Panc1 (cell line): ENCODE measurements around the gene MIPOL1. TPM values are rescaled to one million over a fixed set of nuclear protein-coding genes. Genes with fewer than 3 reads are reported as not detected.

Source experiments
- ATAC-seq: fragments of 200-7000 bp; cut with Tn5 transposase; 2 replicates; pipeline ENCODE4 v1.9.1; 2020; ENCODE audit warnings: mild to moderate bottlenecking, moderate library complexity
- BruUV-seq: library from RNA; stranded (reverse); fragments of 400-500 nt; replicated peaks from 2 replicates; lab custom pipeline; 2021; lab: Mats Ljungman, UMichigan
- CTCF ChIA-PET: fragments of 300-600 bp; sonication (Branson Sonifier 250); formaldehyde crosslinking; loops from one replicate; lab custom pipeline; 2022; ENCODE audit warnings: antibody characterized with exemption; lab: Charles Lee
- POLR2A ChIA-PET: fragments of 300-600 bp; sonication (Branson Sonifier 250); formaldehyde crosslinking; loops from one replicate; lab custom pipeline; 2022; ENCODE audit warnings: antibody characterized with exemption; lab: Charles Lee
- DNase-seq: peaks from one replicate; pipeline ENCODE4 v3.0.0-alpha.2; 2010; ENCODE audit warnings: low read depth, low spot score
- H3K27ac ChIP-seq: 2 replicates; pipeline ENCODE4 v1.5.1; 2011; ENCODE audit warnings: mild to moderate bottlenecking, low read length, inconsistent platforms
- H3K27me3 ChIP-seq: fragments of 200-500 bp; sonication (Bioruptor generic); 2 replicates; pipeline ENCODE4 v1.6.0; 2014; ENCODE audit warnings: low read length, inconsistent platforms; ENCODE audit not compliant: control insufficient read depth, insufficient read depth
- H3K36me3 ChIP-seq: fragments of 200-500 bp; sonication (Bioruptor generic); 2 replicates; pipeline ENCODE4 v1.5.1; 2014; ENCODE audit warnings: inconsistent platforms, mild to moderate bottlenecking, low read length, moderate library complexity; ENCODE audit not compliant: control insufficient read depth, insufficient read depth
- H3K4me1 ChIP-seq: 2 replicates; pipeline ENCODE4 v1.5.1; 2011; ENCODE audit warnings: inconsistent platforms, mild to moderate bottlenecking, low read length, moderate library complexity; ENCODE audit not compliant: control insufficient read depth, insufficient read depth
- H3K4me3 ChIP-seq, 2 experiments: 2 replicates each; pipeline ENCODE4 v1.5.1; 2011 to 2012; ENCODE audit warnings: low read depth in 2 of 2, low read length in 2 of 2, mild to moderate bottlenecking in 2 of 2, inconsistent platforms in 1 of 2, moderate library complexity in 1 of 2
- H3K9me3 ChIP-seq: fragments of 200-500 bp; sonication (Bioruptor generic); 2 replicates; pipeline ENCODE4 v1.5.1; 2014; ENCODE audit warnings: low read depth, mild to moderate bottlenecking, inconsistent platforms, low read length, moderate library complexity; ENCODE audit not compliant: control insufficient read depth, insufficient read depth
- POLR2AphosphoS5 ChIP-seq: IDR thresholded peaks from 2 replicates; pipeline ENCODE4 v1.6.1; 2012; ENCODE audit warnings: mild to moderate bottlenecking, low read depth, low read length, moderate library complexity
- SIN3A ChIP-seq: IDR thresholded peaks from 2 replicates; pipeline ENCODE4 v1.6.1; 2012; ENCODE audit warnings: low read depth, mild to moderate bottlenecking, low read length, moderate library complexity, borderline replicate concordance; ENCODE audit not compliant: insufficient read depth
- TCF7L2 ChIP-seq: IDR thresholded peaks from 2 replicates; pipeline ENCODE4 v1.6.1; 2011; ENCODE audit warnings: mild to moderate bottlenecking, low read depth, low read length, inconsistent platforms
- in situ Hi-C: cut with HindIII; loops from 2 replicates; pipeline ENCODE4 v1.10.0; 2016; ENCODE audit warnings: low sequenced_read_pairs, low pct_unique_long_range_greater_than_20kb
- intact Hi-C: fragments of 100-400 bp; cut with micrococcal nuclease; formaldehyde crosslinking; loops from one replicate; pipeline ENCODE4 v1.10.0; 2022; ENCODE audit not compliant: unreplicated experiment
- total RNA-seq: library from RNA; stranded (reverse); gene quantifications from one replicate; pipeline ENCODE4 v1.2.1, GENCODE V29; 2021; ENCODE audit not compliant: unreplicated experiment
- TF ChIP-seq, protein P1 (sequence below), 2 experiments: IDR thresholded peaks; 2 replicates each; pipeline ENCODE4 v1.6.1; 2011 to 2012; ENCODE audit warnings: low read depth in 2 of 2, control low read depth in 1 of 2, low read length in 1 of 2, mild to moderate bottlenecking in 1 of 2, moderate library complexity in 1 of 2; ENCODE audit not compliant: insufficient read depth in 1 of 2
- TF ChIP-seq, protein P2 (sequence below): fragments of 450-650 bp; IDR thresholded peaks from 2 replicates; pipeline ENCODE4 v1.5.1; 2017; ENCODE audit warnings: mild to moderate bottlenecking

MIPOL1 gene
- total RNA-seq, 1 experiment from 2014 or later: 12.8 TPM

- CTCF ChIA-PET: no interaction called here
- DNase-seq: no peak
These were observed 222.9 kb downstream of the MIPOL1 start for GRCh38 chr14:37420622-37421021.

DNA sequence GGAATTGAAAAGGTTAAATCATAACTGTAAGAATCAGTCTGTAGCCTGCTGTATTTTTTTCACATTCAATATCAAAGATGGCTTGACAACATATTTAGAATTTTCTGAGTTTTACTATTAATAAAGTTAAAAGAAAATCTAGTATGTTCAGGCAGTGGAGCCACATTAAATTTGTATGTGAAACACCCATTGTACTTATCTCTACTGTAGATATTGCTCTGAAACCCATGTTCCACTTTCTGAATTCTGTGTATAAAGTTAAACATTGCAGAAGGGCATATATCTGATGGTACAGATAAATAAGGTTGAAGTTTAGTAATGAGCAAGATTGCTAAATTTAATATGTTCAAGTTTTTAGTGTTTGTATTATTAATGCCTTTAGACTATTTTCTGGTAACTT lies 224.6 kb downstream of the MIPOL1 start:
- BruUV-seq: no TSS peak
- CTCF ChIA-PET: no interaction called here
- H3K4me3 ChIP-seq: no peak overlapping the region
- in situ Hi-C loops (no loop called here), intact Hi-C loops (no loop called here)
- POLR2A ChIA-PET: no interaction called here
- H3K36me3 ChIP-seq: no peaks in the 10 kb centered on the region
- no peak for ATAC-seq
- H3K9me3 ChIP-seq: no peaks in the 10 kb centered on the region
- no peak for TF ChIP-seq POLR2AphosphoS5
- TF ChIP-seq TCF7L2: no peak
- TF ChIP-seq SIN3A: no peak
- TF ChIP-seq, protein P1, sequence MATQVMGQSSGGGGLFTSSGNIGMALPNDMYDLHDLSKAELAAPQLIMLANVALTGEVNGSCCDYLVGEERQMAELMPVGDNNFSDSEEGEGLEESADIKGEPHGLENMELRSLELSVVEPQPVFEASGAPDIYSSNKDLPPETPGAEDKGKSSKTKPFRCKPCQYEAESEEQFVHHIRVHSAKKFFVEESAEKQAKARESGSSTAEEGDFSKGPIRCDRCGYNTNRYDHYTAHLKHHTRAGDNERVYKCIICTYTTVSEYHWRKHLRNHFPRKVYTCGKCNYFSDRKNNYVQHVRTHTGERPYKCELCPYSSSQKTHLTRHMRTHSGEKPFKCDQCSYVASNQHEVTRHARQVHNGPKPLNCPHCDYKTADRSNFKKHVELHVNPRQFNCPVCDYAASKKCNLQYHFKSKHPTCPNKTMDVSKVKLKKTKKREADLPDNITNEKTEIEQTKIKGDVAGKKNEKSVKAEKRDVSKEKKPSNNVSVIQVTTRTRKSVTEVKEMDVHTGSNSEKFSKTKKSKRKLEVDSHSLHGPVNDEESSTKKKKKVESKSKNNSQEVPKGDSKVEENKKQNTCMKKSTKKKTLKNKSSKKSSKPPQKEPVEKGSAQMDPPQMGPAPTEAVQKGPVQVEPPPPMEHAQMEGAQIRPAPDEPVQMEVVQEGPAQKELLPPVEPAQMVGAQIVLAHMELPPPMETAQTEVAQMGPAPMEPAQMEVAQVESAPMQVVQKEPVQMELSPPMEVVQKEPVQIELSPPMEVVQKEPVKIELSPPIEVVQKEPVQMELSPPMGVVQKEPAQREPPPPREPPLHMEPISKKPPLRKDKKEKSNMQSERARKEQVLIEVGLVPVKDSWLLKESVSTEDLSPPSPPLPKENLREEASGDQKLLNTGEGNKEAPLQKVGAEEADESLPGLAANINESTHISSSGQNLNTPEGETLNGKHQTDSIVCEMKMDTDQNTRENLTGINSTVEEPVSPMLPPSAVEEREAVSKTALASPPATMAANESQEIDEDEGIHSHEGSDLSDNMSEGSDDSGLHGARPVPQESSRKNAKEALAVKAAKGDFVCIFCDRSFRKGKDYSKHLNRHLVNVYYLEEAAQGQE (IDR thresholded peaks at IDR 0.05; ENCODE audit: insufficient read depth in 1 of 2, low read depth in 2 of 2, low read length in 1 of 2): no peak
- TF ChIP-seq, protein P2, sequence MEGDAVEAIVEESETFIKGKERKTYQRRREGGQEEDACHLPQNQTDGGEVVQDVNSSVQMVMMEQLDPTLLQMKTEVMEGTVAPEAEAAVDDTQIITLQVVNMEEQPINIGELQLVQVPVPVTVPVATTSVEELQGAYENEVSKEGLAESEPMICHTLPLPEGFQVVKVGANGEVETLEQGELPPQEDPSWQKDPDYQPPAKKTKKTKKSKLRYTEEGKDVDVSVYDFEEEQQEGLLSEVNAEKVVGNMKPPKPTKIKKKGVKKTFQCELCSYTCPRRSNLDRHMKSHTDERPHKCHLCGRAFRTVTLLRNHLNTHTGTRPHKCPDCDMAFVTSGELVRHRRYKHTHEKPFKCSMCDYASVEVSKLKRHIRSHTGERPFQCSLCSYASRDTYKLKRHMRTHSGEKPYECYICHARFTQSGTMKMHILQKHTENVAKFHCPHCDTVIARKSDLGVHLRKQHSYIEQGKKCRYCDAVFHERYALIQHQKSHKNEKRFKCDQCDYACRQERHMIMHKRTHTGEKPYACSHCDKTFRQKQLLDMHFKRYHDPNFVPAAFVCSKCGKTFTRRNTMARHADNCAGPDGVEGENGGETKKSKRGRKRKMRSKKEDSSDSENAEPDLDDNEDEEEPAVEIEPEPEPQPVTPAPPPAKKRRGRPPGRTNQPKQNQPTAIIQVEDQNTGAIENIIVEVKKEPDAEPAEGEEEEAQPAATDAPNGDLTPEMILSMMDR: no peak
- no peaks in the 10 kb centered on the region for H3K27me3 ChIP-seq
- H3K4me1 ChIP-seq: no peaks in the 10 kb centered on the region
- no peak for DNase-seq
- no peak overlapping the region for H3K27ac ChIP-seq

More at GRCh38 chr14:37420622-37421021, 222.9 kb downstream of the MIPOL1 start:
- Histone ChIP-seq H3K27me3 (no peaks in the 10 kb centered on the region), H3K27ac (no peak overlapping the region), H3K9me3 (no peaks in the 10 kb centered on the region), H3K36me3 (no peaks in the 10 kb centered on the region), H3K4me1 (no peaks in the 10 kb centered on the region), H3K4me3 (no peak overlapping the region)
- TF ChIP-seq, protein P2: no peak
- TF ChIP-seq POLR2AphosphoS5 (no peak), SIN3A (no peak), TCF7L2 (no peak)
- TF ChIP-seq, protein P1 (IDR thresholded peaks at IDR 0.05; ENCODE audit: insufficient read depth in 1 of 2, low read depth in 2 of 2, low read length in 1 of 2): no peak
- POLR2A ChIA-PET: no interaction called here
- no TSS peak for BruUV-seq
- ATAC-seq: no peak
- intact Hi-C loops: no loop called here
- in situ Hi-C loops: no loop called here
